OCI-LY3 (cell line): ENCODE results near the gene HAUS1.

Experiments used
- H2AFZ ChIP-seq: fragments of 200-600, 300-600 bp; shearing (Covaris generic); 2 replicates; pipeline ENCODE4 v1.6.0; 2014; ENCODE audit warnings: antibody characterized with exemption, low read depth, low read length
- H3K27ac ChIP-seq: fragments of 200-600, 300-600 bp; sonication (generic); 2 replicates; pipeline ENCODE4 v1.5.1; 2014; ENCODE audit warnings: mild to moderate bottlenecking, low read length, moderate library complexity, mixed read lengths
- H3K27me3 ChIP-seq: fragments of 200-600, 300-600 bp; sonication (generic); 2 replicates; pipeline ENCODE4 v1.6.1; 2014; ENCODE audit warnings: low read depth, low read length, mixed read lengths
- H3K36me3 ChIP-seq: fragments of 200-600, 300-600 bp; sonication (generic); replicated peaks from 2 replicates; pipeline ENCODE3; 2014; ENCODE audit warnings: low read depth, low read length, mixed read lengths
- H3K4me1 ChIP-seq: fragments of 300-600, 200-600 bp; sonication (generic); 2 replicates; pipeline ENCODE4 v1.6.1; 2014; ENCODE audit warnings: low read length, mixed read lengths
- H3K4me2 ChIP-seq: fragments of 200-600, 300-600 bp; sonication (generic); 2 replicates; pipeline ENCODE4 v1.6.1; 2014; ENCODE audit warnings: low read length, mixed read lengths
- H3K4me3 ChIP-seq: fragments of 300-600, 200-600 bp; sonication (generic); 2 replicates; pipeline ENCODE4 v1.5.1; 2014; ENCODE audit warnings: antibody characterized with exemption, mild to moderate bottlenecking, low read length, moderate library complexity
- H3K79me2 ChIP-seq: fragments of 300-600, 200-600 bp; shearing (Covaris generic); 2 replicates; pipeline ENCODE4 v1.6.1; 2014; ENCODE audit warnings: mild to moderate bottlenecking, low read length, mixed read lengths
- H3K9ac ChIP-seq: fragments of 300-600, 200-600 bp; shearing (Covaris generic); 2 replicates; pipeline ENCODE4 v1.6.0; 2014; ENCODE audit warnings: mild to moderate bottlenecking, low read length, moderate library complexity
- H3K9me3 ChIP-seq: fragments of 200-600, 300-600 bp; shearing (Covaris generic); 2 replicates; pipeline ENCODE4 v1.6.1; 2014; ENCODE audit warnings: low read length, mixed read lengths; ENCODE audit not compliant: insufficient read depth
- H4K20me1 ChIP-seq: fragments of 200-600, 300-600 bp; sonication (generic); 2 replicates; pipeline ENCODE4 v1.6.1; 2016; ENCODE audit warnings: low read length, mixed read lengths; ENCODE audit not compliant: insufficient read depth
- EZH2phosphoT487 ChIP-seq: fragments of 200-600 bp; shearing (Covaris generic); IDR thresholded peaks from 2 replicates; pipeline ENCODE4 v1.6.1; 2018; ENCODE audit warnings: antibody characterized with exemption, mixed run types, low read depth
- TF ChIP-seq, protein P1 (sequence below): fragments of 200-600, 300-600 bp; sonication (generic); IDR thresholded peaks from 2 replicates; pipeline ENCODE4 v1.5.1; 2014; ENCODE audit warnings: antibody characterized with exemption, low read length, low read depth

HAUS1 gene

DNA sequence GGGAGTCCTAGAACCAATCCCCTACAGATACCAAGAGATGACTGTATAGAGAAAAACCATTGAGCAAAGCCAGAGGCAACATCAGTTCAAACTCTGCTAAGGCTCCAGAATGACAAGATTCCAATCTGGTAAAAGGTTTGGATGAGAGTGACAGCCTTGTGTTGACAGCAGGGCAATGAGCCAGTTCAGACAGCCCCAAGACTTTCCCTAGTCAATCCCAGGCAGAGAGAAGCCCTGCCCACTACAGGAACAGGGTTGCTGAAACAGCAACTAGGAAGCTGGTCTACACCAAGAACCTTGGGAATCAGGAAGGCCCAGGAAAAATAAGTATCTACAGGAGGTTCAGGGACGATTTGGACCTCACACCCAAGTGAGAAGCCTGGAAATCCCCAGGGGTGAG, 35.4 kb upstream of the HAUS1 start:
- Histone ChIP-seq H3K79me2 (no peaks in the 10 kb centered on the region), H3K9me3 (no peaks in the 10 kb centered on the region)

DNA sequence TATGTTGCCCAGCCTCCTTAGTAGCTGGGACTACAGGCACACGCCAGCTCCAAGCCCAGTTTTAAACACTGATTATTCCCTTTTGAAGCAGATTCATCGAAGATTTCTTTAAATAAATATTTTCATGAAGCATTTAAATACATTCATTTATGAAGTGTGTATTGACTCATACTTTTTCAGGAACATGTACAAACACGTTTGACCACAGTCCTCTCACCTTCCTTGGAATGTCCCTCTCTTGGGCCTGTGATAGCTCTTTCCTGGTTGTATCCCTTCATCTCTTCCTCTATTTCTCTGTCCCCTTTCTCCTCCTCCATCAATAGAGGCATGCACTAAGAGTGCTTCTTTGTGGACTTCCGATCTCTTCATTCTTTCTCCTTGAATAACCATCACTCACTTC, 34.7 kb upstream of the HAUS1 start:
- no peak for TF ChIP-seq EZH2phosphoT487
- TF ChIP-seq, protein P1, sequence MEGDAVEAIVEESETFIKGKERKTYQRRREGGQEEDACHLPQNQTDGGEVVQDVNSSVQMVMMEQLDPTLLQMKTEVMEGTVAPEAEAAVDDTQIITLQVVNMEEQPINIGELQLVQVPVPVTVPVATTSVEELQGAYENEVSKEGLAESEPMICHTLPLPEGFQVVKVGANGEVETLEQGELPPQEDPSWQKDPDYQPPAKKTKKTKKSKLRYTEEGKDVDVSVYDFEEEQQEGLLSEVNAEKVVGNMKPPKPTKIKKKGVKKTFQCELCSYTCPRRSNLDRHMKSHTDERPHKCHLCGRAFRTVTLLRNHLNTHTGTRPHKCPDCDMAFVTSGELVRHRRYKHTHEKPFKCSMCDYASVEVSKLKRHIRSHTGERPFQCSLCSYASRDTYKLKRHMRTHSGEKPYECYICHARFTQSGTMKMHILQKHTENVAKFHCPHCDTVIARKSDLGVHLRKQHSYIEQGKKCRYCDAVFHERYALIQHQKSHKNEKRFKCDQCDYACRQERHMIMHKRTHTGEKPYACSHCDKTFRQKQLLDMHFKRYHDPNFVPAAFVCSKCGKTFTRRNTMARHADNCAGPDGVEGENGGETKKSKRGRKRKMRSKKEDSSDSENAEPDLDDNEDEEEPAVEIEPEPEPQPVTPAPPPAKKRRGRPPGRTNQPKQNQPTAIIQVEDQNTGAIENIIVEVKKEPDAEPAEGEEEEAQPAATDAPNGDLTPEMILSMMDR, result no peak
- H3K36me3 ChIP-seq, result no peaks in the 10 kb centered on the region
- H2AFZ ChIP-seq, result no peak overlapping the region
- no peaks in the 10 kb centered on the region for H3K27me3 ChIP-seq
- H4K20me1 ChIP-seq, result peaks cover 10% of the 10 kb centered on the region
- no peak overlapping the region for H3K9ac ChIP-seq
- peaks cover 26% of the 10 kb centered on the region for H3K4me1 ChIP-seq
- H3K9me3 ChIP-seq, result no peaks in the 10 kb centered on the region
- no peak overlapping the region for H3K4me3 ChIP-seq
- H3K4me2 ChIP-seq, result no peak overlapping the region
- H3K79me2 ChIP-seq, result no peaks in the 10 kb centered on the region
- H3K27ac ChIP-seq, result no peak overlapping the region

More for the DNA sequence above, 35.4 kb upstream of the HAUS1 start:
- Histone ChIP-seq H3K9ac (no peak overlapping the region), H3K36me3 (no peaks in the 10 kb centered on the region), H3K4me2 (no peak overlapping the region), H3K27ac (no peak overlapping the region), H3K4me3 (no peak overlapping the region), H4K20me1 (peaks cover 10% of the 10 kb centered on the region), H3K4me1 (peaks cover 26% of the 10 kb centered on the region), H2AFZ (no peak overlapping the region), H3K27me3 (no peaks in the 10 kb centered on the region)
- no peak for TF ChIP-seq EZH2phosphoT487
- TF ChIP-seq, protein P1, result no peak

DNA sequence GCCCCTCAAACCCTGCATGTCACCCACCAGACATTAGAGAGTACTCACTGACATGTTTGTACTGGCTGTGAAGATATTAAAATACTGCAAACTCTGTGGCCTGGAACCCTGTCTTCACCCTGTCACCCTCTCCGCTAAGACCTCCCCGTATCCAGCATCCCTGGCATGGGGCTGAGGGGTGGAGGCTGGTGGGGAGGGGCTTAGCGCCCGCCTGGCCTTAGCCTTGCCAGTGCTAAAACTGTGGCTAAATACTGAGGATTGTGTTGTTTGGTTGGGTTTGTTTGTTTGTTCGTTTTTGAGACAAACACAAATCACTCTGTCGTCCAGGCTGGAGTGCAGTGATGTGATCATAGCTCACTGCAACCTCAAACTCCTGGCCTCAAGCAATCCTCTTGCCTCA, 34.0 kb upstream of the HAUS1 start:
- H4K20me1 ChIP-seq, result peaks cover 10% of the 10 kb centered on the region
- H3K36me3 ChIP-seq, result no peaks in the 10 kb centered on the region
- H3K9ac ChIP-seq, result no peak overlapping the region
- H3K4me3 ChIP-seq, result no peak overlapping the region
- no peaks in the 10 kb centered on the region for H3K79me2 ChIP-seq
- peaks cover 26% of the 10 kb centered on the region for H3K4me1 ChIP-seq
- TF ChIP-seq, protein P1, result no peak
- TF ChIP-seq EZH2phosphoT487, result no peak
- H3K27me3 ChIP-seq, result no peaks in the 10 kb centered on the region
- peak overlapping the region; percentile 80; the same call in 1 of the 2 replicates for H3K4me2 ChIP-seq
- no peak overlapping the region for H2AFZ ChIP-seq
- no peaks in the 10 kb centered on the region for H3K9me3 ChIP-seq
- no peak overlapping the region for H3K27ac ChIP-seq

DNA sequence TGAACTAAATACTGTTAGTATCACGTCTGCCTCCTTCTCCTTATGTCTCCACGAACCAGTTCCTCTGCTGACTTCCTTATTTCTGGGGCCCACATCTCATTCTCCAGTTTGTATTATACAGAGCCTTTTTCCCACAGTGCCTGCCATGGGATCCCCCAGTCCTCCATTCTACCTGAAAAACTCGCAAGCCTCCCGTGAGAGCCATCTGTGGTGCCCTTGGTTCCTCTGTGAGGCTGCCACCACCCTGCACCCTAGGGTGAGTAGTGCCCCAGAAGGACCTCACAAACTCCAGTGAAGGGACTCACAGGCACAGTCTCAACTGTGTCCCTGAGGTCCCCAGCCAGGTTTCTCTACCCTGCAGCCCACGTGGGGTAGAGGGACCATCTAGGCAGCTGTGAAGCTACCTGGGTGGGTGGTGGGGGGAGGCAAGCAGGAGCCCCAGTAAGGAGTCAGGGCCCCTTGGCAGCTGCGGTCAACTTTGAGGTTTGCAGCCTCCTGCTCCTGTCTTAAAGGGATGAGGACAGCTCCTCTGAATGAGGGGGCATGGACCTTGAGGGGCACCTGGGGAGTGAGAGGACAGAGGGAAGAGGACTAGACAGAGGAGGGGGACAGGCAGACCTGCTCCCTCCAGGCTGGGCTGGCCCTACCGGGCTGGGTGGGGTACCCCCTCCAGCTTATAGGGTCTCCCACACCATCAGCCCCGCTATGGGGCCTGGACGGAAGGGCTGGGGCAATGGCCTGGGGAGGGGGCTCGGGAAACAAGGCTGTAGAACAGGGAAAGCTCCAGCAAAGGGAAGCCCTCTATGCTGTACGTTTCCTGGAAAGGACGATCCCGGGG, 33.2 kb upstream of the HAUS1 start:
- H3K4me3 ChIP-seq, result peak overlapping the region; percentile 80
- H2AFZ ChIP-seq, result 0 out of 2 replicates have a peak overlapping the region, but pooled peaks have one; percentile 37
- H3K36me3 ChIP-seq, result no peaks in the 10 kb centered on the region
- H3K4me2 ChIP-seq, result peak overlapping the region; percentile 80
- no peak overlapping the region for H3K27ac ChIP-seq
- H3K9ac ChIP-seq, result peak overlapping the region; percentile 65
- H3K27me3 ChIP-seq, result no peaks in the 10 kb centered on the region
- H4K20me1 ChIP-seq, result peaks cover 10% of the 10 kb centered on the region
- peaks cover 26% of the 10 kb centered on the region for H3K4me1 ChIP-seq
- TF ChIP-seq, protein P1, result no peak
- TF ChIP-seq EZH2phosphoT487, result no peak
- no peaks in the 10 kb centered on the region for H3K79me2 ChIP-seq
- H3K9me3 ChIP-seq, result no peaks in the 10 kb centered on the region
